IMR-90 (cell line): ENCODE data around the gene TMEM54. TPM values are rescaled to one million over a fixed set of nuclear protein-coding genes. Genes with fewer than 3 reads are reported as not detected.

Experiments
- ATAC-seq: fragments of 200-7000 bp; cut with Tn5 transposase; 2 replicates; pipeline ENCODE4 v1.9.1; 2020; ENCODE audit warnings: low read depth, mild to moderate bottlenecking, moderate library complexity
- BruUV-seq: library from RNA; stranded (reverse); fragments of 400-500 nt; replicated peaks from 2 replicates; lab custom pipeline; 2021; lab: Mats Ljungman, UMichigan
- CTCF ChIA-PET: fragments of 300-600 bp; formaldehyde crosslinking; extraction: SDS; loops from one replicate; lab custom pipeline; 2021; ENCODE audit warnings: antibody characterized with exemption; lab: Yijun Ruan, JAX
- POLR2A ChIA-PET: fragments of 300-600 bp; sonication (Branson Sonifier 250); formaldehyde crosslinking; loops from one replicate; lab custom pipeline; 2022; ENCODE audit warnings: antibody characterized with exemption; ENCODE audit not compliant: unreplicated experiment; lab: Charles Lee
- DNase-seq: peaks from one replicate; pipeline ENCODE4 v3.0.0; 2013
- H2AFZ ChIP-seq: replicated peaks from 2 replicates; pipeline ENCODE3; 2013; ENCODE audit warnings: low read length, mild to moderate bottlenecking; ENCODE audit not compliant: poor library complexity
- H2AK5ac ChIP-seq: 2 replicates; pipeline ENCODE4 v1.6.1; 2013; ENCODE audit warnings: low read depth, low read length, inconsistent platforms
- H2AK9ac ChIP-seq: replicated peaks from 2 replicates; pipeline ENCODE3; 2013; ENCODE audit warnings: mild to moderate bottlenecking, low read depth, low read length, moderate library complexity; ENCODE audit not compliant: poor library complexity
- H2BK120ac ChIP-seq: 2 replicates; pipeline ENCODE4 v1.6.1; 2013; ENCODE audit warnings: low read depth, low read length, inconsistent platforms
- H2BK15ac ChIP-seq: 3 replicates; pipeline ENCODE4 v1.6.1; 2013; ENCODE audit warnings: low read depth, low read length, inconsistent platforms
- H2BK20ac ChIP-seq: 2 replicates; pipeline ENCODE4 v1.6.1; 2013; ENCODE audit warnings: low read depth, mild to moderate bottlenecking, inconsistent platforms, low read length, moderate library complexity
- H2BK5ac ChIP-seq: 2 replicates; pipeline ENCODE4 v1.6.1; 2013; ENCODE audit warnings: mild to moderate bottlenecking, low read depth, low read length, inconsistent platforms; ENCODE audit not compliant: poor library complexity, severe bottlenecking
- H3K14ac ChIP-seq: replicated peaks from 2 replicates; pipeline ENCODE4 v1.6.1; 2013; ENCODE audit warnings: low read depth, low read length, inconsistent platforms
- H3K18ac ChIP-seq: 2 replicates; pipeline ENCODE4 v1.6.1; 2013; ENCODE audit warnings: low read depth, low read length, control low read depth
- H3K23ac ChIP-seq: 2 replicates; pipeline ENCODE4 v1.6.1; 2013; ENCODE audit warnings: low read depth, low read length, inconsistent platforms
- H3K27ac ChIP-seq: 2 replicates; pipeline ENCODE4 v1.5.1; 2013; ENCODE audit warnings: mild to moderate bottlenecking, control low read depth, low read length; ENCODE audit not compliant: insufficient read depth
- H3K27me3 ChIP-seq: 2 replicates; pipeline ENCODE4 v1.6.1; 2013; ENCODE audit warnings: low read length; ENCODE audit not compliant: control insufficient read depth, insufficient read depth
- H3K36me3 ChIP-seq: 2 replicates; pipeline ENCODE4 v1.6.1; 2013; ENCODE audit warnings: low read length, mixed read lengths; ENCODE audit not compliant: control insufficient read depth, insufficient read depth
- H3K4ac ChIP-seq: 2 replicates; pipeline ENCODE4 v1.6.1; 2013; ENCODE audit warnings: low read depth, low read length, inconsistent platforms
- H3K4me1 ChIP-seq: 2 replicates; pipeline ENCODE4 v1.6.1; 2013; ENCODE audit warnings: low read length, mixed read lengths; ENCODE audit not compliant: control insufficient read depth, insufficient read depth
- H3K4me2 ChIP-seq: 2 replicates; pipeline ENCODE4 v1.6.1; 2013; ENCODE audit warnings: low read depth, mild to moderate bottlenecking, control low read depth, low read length, moderate library complexity
- H3K4me3 ChIP-seq: 2 replicates; pipeline ENCODE4 v1.5.1; 2013; ENCODE audit warnings: low read depth, mild to moderate bottlenecking, control low read depth, low read length, moderate library complexity; ENCODE audit not compliant: insufficient read depth
- H3K56ac ChIP-seq: 2 replicates; pipeline ENCODE4 v1.6.1; 2013; ENCODE audit warnings: low read length, inconsistent platforms; ENCODE audit not compliant: insufficient read depth; ENCODE audit errors: extremely low read depth
- H3K79me1 ChIP-seq, 2 experiments: 2 replicates each; pipeline ENCODE4 v1.6.1; 2013; ENCODE audit warnings: low read length in 2 of 2, inconsistent platforms in 1 of 2, low read depth in 1 of 2
- H3K9ac ChIP-seq: 2 replicates; pipeline ENCODE4 v1.6.1; 2013; ENCODE audit warnings: low read depth, low read length, control low read depth
- H3K9me1 ChIP-seq: 2 replicates; pipeline ENCODE4 v1.6.1; 2013; ENCODE audit warnings: low read length, inconsistent platforms; ENCODE audit not compliant: insufficient read depth
- H3K9me3 ChIP-seq: 2 replicates; pipeline ENCODE4 v1.6.1; 2013; ENCODE audit warnings: low read length; ENCODE audit not compliant: control insufficient read depth, insufficient read depth
- H4K20me1 ChIP-seq: 2 replicates; pipeline ENCODE4 v1.6.1; 2013; ENCODE audit warnings: low read length, inconsistent platforms; ENCODE audit not compliant: insufficient read depth
- H4K5ac ChIP-seq: 2 replicates; pipeline ENCODE4 v1.6.1; 2013; ENCODE audit warnings: mild to moderate bottlenecking, low read depth, low read length, control low read depth
- H4K8ac ChIP-seq, 2 experiments: 2 replicates each; pipeline ENCODE4 v1.6.1; 2013; ENCODE audit warnings: low read depth in 2 of 2, low read length in 2 of 2, control low read depth in 1 of 2, inconsistent platforms in 1 of 2
- H4K91ac ChIP-seq: 2 replicates; pipeline ENCODE4 v1.6.1; 2013; ENCODE audit warnings: low read depth, low read length, inconsistent platforms; ENCODE audit not compliant: insufficient read depth
- BHLHE40 ChIP-seq: fragments of 150-350 bp; IDR thresholded peaks from 2 replicates; pipeline ENCODE4 v1.6.1; 2016; ENCODE audit warnings: mild to moderate bottlenecking, low read depth, low read length
- CEBPB ChIP-seq: IDR thresholded peaks from 2 replicates; pipeline ENCODE4 v1.6.1; 2012; ENCODE audit warnings: low read depth, low read length, improper control_type of control experiment
- FOS ChIP-seq: fragments of 150-350 bp; IDR thresholded peaks from 2 replicates; pipeline ENCODE4 v1.6.1; 2016; ENCODE audit warnings: low read depth, low read length
- MAFK ChIP-seq: IDR thresholded peaks from 2 replicates; pipeline ENCODE4 v1.6.1; 2012; ENCODE audit warnings: low read depth, low read length, improper control_type of control experiment
- MAZ ChIP-seq: IDR thresholded peaks from 2 replicates; pipeline ENCODE4 v1.6.1; 2012; ENCODE audit warnings: low read depth, mild to moderate bottlenecking, low read length, improper control_type of control experiment, moderate library complexity, borderline replicate concordance
- NFE2L2 ChIP-seq: fragments of 150-350 bp; IDR thresholded peaks from 2 replicates; pipeline ENCODE4 v1.6.1; 2016; ENCODE audit warnings: low read depth, mild to moderate bottlenecking, low read length
- WGBS, 2 experiments: methylation state at CpG; one replicate each; pipeline versions ENCODE4 v1.1.5 to v1.1.7; 2013; ENCODE audit warnings: missing lambda C conversion rate in 2 of 2; ENCODE audit not compliant: insufficient read length in 1 of 2; ENCODE audit errors: extremely low coverage in 2 of 2; 5-methylcytosine and 5-hydroxymethylcytosine counted together
- dilution Hi-C: fragments of 300-500 bp; cut with HindIII; formaldehyde crosslinking; loops from one replicate; pipeline ENCODE4 v1.14.3; 2018; ENCODE audit warnings: low sequenced_read_pairs; ENCODE audit not compliant: unreplicated experiment
- in situ Hi-C: fragments of 300-500 bp; cut with MboI; formaldehyde crosslinking; loops from 3 replicates; pipeline ENCODE4 v1.14.3; 2019; ENCODE audit warnings: low sequenced_read_pairs, inconsistent platforms, mixed read lengths
- intact Hi-C: fragments of 100-400 bp; cut with micrococcal nuclease; formaldehyde crosslinking; loops from 2 replicates; pipeline ENCODE4 v1.10.0; 2022
- polyA plus RNA-seq, 3 experiments: library from polyadenylated mRNA; depleted of rRNA; stranded (reverse); fragments of >200 nt; gene quantifications; 2 replicates each; pipeline ENCODE4 v1.2.3, GENCODE V29; 2012; ENCODE audit warnings: low replicate concordance in 1 of 3
- total RNA-seq: library from RNA; depleted of rRNA; stranded (reverse); fragments of >200 nt; gene quantifications from 2 replicates; pipeline ENCODE4 v1.2.3, GENCODE V29; 2012
- TF ChIP-seq, protein P1 (sequence below): fragments of 150-350 bp; IDR thresholded peaks from 2 replicates; pipeline ENCODE4 v1.6.1; 2016; ENCODE audit warnings: low read depth, mild to moderate bottlenecking, low read length, moderate library complexity, borderline replicate concordance

TMEM54 gene
- total and polyA plus RNA-seq, 2 of the 4 experiments (the other 2 are of a cell fraction), result 25.5 to 75.2 TPM

DNA sequence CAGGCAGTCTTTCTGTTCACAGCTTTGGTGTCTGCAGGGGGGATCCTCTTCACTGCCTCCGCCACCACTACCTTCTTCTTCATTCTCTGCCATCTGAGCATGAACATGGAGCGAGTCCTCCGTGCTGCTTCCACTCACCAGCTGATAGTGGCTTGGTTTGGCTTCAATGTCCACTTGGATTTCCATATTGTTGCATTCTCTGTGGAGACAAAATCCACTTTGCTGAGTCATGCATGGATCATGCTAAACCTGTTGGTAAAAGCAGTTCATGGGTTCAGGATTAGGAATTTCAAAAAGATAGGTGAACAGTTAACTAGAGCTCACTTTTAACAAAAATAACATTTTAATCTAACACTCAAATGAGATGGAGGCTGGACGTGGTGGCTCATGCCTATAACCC is 35.9 kb upstream of the TMEM54 start:
- peak; percentile 21 for DNase-seq

More for the DNA sequence above, 35.9 kb upstream of the TMEM54 start:
- H3K56ac ChIP-seq, result no peak overlapping the region
- peaks cover 3 to 5% of the 10 kb centered on the region in 2 experiments; a peak in 1 of 4 replicates for H3K79me1 ChIP-seq
- H2AFZ ChIP-seq, result peak overlapping the region; percentile 1
- no peak overlapping the region for H2BK15ac ChIP-seq
- H3K9me3 ChIP-seq, result no peaks in the 10 kb centered on the region
- no peak overlapping the region for H4K91ac ChIP-seq
- H2BK120ac ChIP-seq, result peak overlapping the region; percentile 18; the same call in 1 of the 2 replicates
- H3K27ac ChIP-seq, result no peak overlapping the region
- TF ChIP-seq NFE2L2 (peak; percentile 89), CEBPB (no peak), MAFK (peak; percentile 35; the same call in 1 of the 2 replicates), FOS (no peak), BHLHE40 (no peak), MAZ (no peak)
- TF ChIP-seq, protein P1, sequence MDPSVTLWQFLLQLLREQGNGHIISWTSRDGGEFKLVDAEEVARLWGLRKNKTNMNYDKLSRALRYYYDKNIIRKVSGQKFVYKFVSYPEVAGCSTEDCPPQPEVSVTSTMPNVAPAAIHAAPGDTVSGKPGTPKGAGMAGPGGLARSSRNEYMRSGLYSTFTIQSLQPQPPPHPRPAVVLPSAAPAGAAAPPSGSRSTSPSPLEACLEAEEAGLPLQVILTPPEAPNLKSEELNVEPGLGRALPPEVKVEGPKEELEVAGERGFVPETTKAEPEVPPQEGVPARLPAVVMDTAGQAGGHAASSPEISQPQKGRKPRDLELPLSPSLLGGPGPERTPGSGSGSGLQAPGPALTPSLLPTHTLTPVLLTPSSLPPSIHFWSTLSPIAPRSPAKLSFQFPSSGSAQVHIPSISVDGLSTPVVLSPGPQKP, result no peak
- dilution Hi-C loops, result no loop called here
- H3K4me2 ChIP-seq, result no peak overlapping the region
- no peak overlapping the region for H2AK5ac ChIP-seq
- no peak overlapping the region for H3K9ac ChIP-seq
- ATAC-seq, result no peak
- H3K27me3 ChIP-seq, result no peaks in the 10 kb centered on the region
- peaks cover 3% of the 10 kb centered on the region; the same call in 1 of the 2 replicates for H3K9me1 ChIP-seq
- no peak overlapping the region for H4K5ac ChIP-seq
- no peak overlapping the region for H4K8ac ChIP-seq
- no peak overlapping the region for H2BK20ac ChIP-seq
- H3K18ac ChIP-seq, result no peak overlapping the region
- BruUV-seq, result no TSS peak
- no peak overlapping the region; the same call in 1 of the 2 replicates for H3K14ac ChIP-seq
- intact Hi-C loops, result no loop called here
- ChIA-PET CTCF (interaction anchor here (1.5 to 1.7 kb wide), 2 partner anchors 70 to 118 kb away, joined by 4 to 7 read pairs; no protein-coding TSS in a partner anchor), POLR2A (no interaction called here)
- in situ Hi-C loops, result loop anchor here (10.0 kb wide), 1 partner anchor 118 kb away; no protein-coding TSS in a partner anchor
- peak overlapping the region; percentile 20 for H2AK9ac ChIP-seq
- no peak overlapping the region for H2BK5ac ChIP-seq
- WGBS, 2 experiments, result 92% methylated on average over 2 of the region's 4 CpGs; no CpG with 5 or more reads in 1 of the 2 experiments
- peaks cover 11% of the 10 kb centered on the region for H3K4me1 ChIP-seq
- no peak overlapping the region for H3K23ac ChIP-seq
- H3K36me3 ChIP-seq, result peaks cover 14% of the 10 kb centered on the region
- H4K20me1 ChIP-seq, result peaks cover 7% of the 10 kb centered on the region; the same call in 1 of the 2 replicates
- H3K4me3 ChIP-seq, result no peak overlapping the region
- no peak overlapping the region for H3K4ac ChIP-seq
